Stimulated activated CD4-positive, alpha-beta T cell treated with anti-CD3 and anti-CD28 coated beads, Interleukin-2, amount 100 ng/mL, for 24 hours (primary cell): ENCODE measurements around the gene MAP7D2.

Source experiments
- DNase-seq, 2 donors: peaks; one replicate each; pipeline ENCODE4 v3.0.0-alpha.2; 2020

Gene MAP7D2

DNA sequence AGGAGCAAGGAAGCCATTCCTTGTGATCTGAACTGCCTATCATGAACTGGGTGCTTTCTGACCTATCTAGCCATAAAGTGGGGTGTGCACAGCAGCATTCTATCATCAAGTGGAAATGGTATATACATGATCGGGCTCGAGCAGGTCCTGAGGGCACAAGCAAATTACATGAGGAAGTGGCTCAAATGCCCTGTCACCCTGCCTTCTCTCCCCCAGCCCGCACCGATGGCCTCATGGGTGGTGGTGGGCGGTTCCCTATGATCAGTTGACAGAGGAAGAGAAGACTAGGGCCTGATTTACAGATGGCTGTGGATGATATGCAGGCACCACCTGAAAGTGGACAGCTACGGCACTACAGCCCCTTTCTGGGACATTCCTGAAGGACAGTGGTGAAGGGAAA, 79.5 kb downstream of the MAP7D2 start:
- no peak for DNase-seq

DNA sequence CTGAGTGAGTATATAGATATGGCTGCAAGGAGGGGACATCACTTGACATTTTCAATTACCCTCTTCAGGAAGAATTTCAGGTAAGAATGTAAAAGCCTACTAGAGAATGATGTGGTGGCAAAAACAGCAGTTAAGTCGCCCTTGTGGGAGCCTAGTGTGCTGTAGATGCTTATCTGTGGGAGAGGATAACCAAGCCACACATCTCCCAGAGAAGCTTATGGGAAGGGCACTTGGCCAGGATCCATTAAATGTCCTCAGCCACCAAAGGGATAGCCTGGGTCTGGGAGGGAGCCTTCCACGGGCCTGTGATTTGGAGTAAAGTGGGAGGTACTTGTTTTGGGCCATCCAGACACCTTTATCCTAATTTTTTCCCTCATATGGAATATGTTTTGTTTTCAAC, 84.5 kb downstream of the MAP7D2 start:
- no peak for DNase-seq

DNA sequence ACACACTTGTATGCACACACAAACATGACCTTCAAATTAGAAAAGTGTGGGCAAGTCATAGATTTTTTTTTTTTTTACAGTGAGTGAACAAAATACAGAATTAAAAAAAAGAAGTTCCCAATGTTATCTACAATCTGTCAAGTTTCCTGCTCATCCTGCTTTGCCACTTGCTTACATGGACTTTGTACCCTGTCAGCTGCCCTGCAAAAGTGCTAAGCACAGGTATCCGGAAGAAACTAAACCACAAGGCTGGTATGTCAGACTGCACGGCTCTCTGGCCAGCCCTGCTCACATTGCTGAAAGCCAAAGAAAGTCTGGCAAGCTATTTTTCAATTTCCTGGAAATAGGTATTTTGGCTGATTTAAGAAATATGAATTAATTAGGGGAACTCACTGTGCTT, 87.0 kb downstream of the MAP7D2 start:
- no peak for DNase-seq

DNA sequence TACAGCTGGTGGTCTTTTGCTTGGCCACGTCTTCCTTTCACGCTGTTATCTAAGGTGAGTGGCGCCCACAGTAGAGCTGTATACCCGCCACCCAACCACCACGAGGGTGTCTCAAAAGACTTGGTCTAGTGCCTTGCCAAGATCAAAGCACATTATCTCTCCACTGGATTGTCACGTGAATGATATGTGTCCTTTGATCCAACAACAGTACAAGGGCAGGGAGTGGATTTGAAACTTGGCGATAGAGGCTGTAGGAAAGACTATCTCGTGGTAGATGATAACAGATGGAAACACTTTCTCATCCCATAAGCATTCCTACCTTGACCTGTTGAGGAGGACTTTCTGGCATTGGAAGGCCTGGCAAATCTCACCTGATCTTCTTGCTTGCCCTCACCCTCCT, 88.1 kb downstream of the MAP7D2 start:
- no peak for DNase-seq

DNA sequence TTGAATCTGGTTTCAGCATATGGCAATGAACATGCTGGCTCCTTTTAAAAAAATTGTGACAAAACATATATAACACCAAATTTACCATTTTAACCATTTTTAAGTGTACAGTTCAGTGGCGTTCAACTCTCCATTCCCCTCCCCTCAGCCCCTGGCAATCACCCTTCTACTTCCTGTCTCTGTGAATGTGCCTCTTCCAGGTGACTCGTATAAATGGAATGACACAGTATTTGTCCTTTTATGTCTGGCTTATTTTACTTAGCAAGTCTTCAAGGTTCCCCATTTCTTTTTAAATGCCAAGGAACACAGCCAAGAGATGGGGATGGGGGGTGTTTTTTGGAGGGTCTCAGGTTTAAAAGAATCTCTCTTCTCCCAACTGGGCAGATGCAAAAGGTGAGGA, 90.4 kb downstream of the MAP7D2 start:
- DNase-seq, result no peak

DNA sequence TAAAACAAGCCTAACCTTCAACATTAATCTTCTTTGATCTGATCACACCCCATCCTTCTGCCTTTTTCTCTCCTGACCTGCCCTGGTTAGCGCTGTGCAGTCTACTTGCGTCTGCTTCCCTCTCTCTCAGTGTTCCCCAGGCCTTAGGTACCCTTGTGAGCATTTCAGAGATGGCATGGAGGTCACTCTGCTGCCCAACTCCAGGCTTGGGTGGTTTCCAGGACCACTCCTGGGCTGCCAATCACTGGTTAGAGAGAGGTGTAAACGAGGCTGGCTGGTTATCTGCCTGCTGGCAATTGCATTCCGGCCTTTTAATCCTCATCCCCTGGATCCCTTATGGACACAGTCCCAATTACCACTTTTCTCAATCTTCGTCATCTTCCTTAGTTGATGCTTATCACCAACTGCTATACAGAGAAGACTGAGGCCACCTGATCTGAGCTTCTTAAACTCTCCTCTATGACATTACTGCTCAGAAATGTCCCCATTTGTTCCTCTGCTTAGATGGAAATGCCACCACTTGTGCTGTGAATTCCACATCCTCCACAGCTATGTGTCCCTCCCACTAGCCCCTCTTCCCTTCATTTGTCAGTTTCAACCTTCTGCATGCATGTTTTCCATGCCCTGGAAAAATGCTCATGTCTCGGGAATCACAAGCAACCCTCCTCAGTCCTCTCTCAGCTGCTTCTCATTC, 96.9 kb downstream of the MAP7D2 start:
- DNase-seq, result no peak

DNA sequence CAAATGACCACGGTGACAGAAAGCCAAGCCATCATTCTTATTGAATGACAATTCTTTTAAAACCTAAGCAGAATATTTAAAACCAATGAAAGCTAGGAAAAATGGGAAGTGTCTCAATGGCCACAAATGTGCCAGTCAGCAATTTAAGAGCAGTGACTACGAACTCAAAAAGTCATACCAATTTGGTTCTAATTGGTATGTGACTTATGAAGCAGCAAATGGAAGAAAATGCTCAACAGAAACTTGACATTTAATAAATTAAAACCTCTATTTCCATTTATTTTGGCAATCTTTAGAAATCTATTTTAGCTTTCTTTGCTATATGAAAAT, 100.1 kb downstream of the MAP7D2 start:
- DNase-seq, result no peak

DNA sequence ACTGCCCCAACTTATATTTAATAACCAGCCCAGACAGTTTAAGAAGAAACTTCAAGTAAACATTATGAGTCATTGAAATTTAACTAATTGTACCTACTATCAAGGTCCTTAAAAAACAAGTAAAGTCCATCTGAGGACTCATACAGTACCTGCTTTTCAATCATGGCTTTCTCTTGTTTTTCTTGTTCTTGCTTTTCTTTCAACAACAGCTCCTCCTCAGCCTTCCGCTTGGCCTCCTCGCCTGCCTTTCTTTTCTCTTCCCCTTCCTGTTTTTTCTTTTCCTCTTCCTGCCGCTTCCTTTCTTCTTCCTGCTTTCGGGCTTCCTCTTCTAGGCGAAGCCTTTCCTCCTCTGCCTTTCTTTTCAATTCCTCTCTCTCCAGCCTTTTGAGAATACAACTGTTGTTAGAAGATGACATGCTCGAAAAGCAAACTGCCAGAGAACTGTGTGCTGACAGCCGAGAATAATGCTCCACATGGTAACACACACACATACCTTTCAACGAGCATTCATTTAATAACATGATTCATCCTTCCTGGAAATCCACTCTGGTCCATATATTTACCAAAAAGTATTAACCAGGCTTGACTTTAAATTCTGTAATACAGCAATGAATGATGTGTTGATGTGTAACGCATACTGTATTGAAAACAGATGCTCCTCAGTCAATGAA, 100.6 kb downstream of the MAP7D2 start:
- DNase-seq, result no peak

DNA sequence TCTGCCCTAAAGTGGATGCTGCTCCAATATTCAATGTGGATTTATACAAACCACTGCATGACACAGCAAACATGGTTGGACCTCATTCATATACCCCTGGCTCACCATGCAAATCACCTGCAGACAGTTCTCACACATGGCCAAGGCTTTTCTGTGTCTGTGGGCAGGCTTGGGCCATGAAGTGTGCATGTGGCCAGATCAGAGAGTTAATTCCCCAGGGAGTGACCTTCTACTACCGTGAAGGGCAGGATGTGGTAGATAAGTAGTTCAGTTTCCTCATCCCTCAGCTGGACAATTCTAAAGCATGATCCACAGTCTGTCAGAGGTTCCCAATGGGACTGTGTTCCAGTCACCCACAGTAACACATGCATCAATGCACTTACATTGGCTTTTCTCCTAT, 101.3 kb downstream of the MAP7D2 start:
- no peak for DNase-seq

DNA sequence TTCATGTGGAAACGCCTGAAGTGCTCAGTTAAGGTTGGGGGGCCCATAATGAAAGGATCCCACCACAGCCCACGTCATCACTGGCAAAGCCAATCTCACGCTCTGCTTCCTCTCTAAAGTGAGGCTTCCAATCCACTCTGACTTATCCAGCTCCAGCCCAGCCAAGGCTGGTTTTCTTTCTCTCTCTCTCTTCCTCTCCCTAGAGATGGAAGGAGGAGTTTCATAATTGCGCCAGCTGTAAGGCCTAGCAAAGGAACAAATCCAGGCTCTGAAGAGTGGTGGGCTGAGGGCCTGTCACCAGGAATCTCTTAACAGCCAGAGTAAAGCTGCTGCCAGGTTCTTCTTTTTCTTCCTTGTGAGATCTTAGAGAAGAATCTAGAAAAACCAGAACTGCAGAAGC, 105.1 kb downstream of the MAP7D2 start:
- no peak for DNase-seq

DNA sequence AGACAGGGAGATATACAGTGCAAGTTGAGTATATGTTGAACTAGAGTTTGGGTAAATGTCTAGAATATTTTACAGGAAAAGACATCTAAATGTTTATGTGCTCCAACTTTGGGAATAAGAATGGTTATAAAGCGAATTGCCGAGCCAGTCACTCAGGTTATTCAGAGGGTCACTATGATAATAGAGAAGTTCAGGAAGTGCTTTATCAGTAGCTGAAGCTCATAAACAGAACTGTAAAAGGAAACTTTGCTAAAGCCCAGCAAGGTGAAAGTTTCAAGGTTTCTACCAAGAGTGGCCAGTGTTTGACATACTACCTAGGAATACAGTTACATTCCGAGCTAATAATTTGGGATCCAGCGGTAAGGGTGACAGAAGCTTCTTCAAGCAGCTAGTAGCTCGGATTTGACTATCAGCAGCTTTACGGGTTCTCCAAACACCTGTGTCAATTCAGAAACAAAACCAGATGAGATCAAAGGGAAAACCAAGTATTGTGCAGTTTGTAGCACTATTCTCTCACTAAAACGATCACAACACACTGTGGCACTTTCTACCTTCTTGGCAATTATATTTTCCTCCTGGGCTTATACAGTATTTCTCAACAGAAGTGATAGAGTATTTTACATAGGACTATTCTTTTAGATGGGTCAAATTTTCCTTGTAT, 108.6 kb downstream of the MAP7D2 start:
- no peak for DNase-seq

DNA sequence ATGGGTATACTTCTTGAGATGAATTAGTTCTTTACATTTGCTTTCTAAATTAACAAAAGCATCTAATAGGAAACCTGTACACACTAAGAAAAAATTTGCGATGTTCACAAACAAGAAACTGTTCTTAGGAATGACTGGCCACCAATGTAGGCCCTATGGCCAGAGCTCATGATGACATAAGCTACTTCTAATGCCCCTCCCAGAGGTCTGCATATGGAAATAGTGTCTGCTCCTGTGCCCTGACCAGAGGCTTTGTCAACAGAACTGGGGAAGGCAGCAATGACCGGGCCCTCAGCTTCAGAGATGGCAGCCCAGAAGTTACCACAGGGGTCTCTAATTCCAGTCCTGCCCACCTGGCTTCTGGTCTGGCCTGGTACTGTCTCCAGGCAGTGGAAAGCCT, 110.8 kb downstream of the MAP7D2 start:
- DNase-seq, result no peak

DNA sequence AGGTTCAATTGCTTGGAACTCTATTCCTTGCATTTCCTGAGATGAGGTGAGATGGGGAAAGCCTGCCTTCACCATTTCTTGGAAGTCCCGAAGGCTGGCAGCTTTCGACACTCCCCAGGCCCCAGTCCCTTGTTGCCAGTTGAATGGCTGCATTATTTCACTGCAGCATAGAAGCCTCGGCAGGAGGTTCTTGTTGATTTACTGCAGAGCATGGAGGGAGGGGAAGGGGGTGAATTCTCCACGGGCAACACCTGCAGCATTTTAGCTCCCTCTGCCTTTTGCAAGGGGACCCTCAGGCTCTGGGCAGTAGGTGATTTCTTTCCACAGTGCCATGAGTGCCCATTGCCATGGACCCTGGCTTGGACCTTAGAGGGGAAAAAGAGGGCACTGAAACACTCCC, 115.1 kb downstream of the MAP7D2 start:
- no peak for DNase-seq

DNA sequence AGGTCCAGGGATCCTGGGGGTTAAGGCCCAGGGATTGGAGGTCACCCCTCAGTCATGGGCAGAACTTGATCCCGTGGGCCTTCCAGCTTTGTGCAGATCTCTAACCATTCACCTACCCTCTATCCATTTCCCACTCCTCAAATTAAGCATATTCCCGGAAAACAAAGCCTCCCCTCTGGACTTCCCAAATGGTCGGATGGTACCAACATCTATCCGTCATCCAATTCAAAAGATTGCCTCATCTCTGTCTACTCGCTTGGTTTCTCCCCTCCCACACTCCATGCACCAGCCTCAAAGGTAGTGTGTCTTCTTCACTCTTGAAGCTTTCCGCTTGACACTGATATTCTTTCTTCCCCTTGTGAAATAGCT, 125.4 kb downstream of the MAP7D2 start:
- peak in 1 of 2 donors; percentile 2 for DNase-seq

DNA sequence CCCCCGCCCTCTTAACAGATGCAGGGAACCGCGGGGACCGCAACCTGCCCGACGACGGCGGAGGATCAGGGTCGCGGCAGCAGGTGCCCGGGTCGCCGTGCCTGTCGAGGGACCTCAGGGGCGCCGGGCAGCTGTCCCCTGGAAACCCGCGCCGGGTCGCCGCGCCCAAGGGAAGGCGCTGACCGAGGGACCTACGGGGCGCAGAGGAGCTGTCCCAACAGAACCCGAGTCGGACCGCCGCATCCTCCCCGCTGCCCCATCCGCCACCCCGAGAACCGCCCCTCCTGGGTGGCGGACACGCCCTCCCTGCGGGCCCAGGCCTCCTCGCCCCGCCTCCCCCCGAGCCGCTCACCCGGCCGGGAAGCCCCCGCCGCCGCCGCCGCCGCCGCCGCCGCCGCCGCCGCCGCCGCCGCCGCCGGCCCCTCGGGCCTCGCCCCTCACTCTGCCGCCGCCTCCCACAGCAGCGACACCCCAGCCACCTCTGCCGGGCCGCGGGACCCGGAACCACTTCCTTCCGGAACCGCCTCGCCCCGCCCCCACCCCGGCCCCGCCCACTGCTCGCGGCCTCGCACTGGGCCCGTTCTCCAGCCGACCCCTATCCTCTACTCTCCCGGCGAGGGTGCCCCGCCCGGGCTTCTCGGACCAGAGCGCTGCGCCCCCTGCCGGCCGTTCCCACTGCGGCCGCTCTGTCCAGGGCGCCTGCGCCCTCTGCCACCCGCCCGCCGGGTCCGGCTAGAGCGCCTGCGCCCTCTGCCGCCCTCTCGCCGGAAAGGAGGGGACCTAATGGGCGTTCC, 126.0 kb downstream of the MAP7D2 start, which contains the start of gene BCLAF3:
BCLAF3 (minus strand) TSS at position 506 of the 794 bp plus-strand sequence. CDS start 20,797 bp downstream, outside the sequence.
- DNase-seq, result peak; percentile 88 to 89

DNA sequence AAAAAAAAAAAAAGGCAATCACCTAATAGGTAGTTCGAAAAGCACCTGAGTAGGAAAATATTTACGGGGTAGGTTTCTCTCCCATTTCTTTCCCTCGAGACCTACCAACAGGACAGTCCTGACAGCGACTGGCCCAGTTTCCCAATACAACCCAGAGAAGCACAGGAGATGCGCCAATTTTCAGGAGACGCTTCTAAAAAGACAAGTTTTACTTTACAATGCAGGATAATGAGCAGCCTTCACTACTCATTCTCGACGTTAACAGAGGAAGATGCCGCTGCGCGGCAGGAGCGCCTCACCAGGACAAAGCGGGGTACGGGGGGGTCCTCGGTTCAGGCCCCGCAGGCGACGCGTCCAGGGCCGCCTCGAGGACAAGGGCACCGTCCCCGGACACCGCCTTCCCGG, 126.6 kb downstream of the MAP7D2 start:
- no peak for DNase-seq

DNA sequence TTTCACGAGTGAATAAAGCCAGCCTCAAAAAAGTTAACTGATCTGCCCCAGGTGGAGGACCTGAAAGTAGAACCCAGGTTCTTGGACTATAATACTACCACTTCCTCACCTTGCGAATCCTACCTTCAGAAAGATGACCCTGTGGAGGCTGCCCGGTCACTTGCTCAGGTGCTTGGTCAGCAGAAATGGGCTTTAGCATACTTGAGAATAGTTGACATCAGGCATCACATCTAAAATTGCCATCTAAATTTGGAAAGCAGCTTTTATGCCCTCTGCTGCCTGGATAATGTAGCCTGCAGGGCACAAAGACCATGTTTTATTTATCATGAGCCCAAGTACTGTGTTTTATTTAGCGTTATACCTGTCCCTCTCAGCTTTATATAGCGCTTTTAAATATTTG, 128.9 kb downstream of the MAP7D2 start:
- no peak for DNase-seq

DNA sequence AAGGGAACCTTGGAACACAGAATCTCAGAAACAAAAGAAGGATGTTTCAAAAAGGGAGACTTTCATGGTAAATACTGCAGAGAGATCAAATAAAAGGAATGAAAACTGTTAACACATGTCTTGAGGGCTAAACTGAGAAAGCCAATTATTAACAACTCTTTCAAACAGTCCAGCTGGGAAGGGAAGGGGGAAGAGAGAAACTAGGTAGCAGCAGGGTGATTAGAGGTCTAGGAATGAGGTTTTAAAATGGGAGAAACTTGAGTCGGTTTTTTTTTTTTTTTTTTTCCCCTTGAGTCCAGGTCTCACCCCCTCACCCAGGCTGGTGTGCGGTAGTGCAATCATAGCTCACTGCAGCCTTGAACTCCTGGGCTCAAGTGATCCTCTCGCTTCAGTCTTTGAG, 130.2 kb downstream of the MAP7D2 start:
- no peak for DNase-seq

DNA sequence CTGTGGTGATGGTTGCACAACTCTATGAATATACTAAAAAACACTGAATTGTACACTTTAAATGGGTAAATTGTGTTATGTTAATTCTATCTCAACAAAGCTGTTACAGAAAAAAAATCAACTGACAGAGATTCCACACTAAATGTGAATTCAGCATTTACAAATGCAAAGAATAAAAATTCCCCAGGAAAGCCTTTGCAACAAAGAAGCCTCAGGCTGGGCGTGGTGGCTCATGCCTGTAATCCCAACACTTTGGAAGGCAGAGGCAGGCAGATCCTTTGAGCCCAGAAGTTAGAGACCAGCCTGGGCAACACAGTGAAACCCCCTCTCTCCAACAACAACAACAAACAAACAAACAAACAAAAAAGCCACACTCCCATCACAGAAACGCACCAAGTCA, 134.8 kb downstream of the MAP7D2 start:
- no peak for DNase-seq

DNA sequence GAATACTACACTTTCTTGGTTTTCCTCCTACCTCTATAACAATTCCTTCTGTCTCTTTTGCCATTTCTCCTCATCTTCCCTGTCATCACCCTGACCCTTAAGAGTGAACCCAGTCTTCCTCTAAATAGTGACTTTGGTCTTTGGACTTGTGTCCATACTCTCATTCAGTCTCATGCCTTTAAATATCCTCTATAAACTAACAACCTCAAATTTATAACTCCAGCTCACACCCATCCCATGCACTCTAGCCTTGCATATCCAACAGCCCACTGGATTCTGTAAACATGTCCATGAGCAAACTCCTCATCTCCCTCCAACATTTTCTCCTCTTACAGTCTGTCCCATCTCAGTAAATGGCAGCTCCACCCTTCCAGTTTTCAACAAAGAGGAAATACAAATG, 140.9 kb downstream of the MAP7D2 start:
- no peak for DNase-seq

DNA sequence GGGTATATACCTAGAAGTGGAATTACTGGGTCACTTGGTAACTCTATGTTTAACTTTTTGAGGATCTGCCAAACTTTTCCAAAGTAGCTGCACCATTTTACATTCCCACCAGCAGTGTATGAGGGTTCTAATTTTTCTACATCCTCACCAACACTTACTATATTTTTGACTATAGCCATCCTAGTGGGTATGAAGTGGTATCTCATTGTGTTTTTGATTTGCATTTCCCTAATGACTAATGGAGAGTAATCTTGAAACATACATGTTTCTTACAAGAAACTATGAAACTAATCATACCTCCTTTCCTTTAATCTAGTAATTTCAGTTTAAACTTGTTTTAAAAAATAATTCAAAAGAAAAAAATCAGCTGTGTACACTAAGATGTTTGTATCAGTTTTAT, 143.7 kb downstream of the MAP7D2 start:
- no peak for DNase-seq

DNA sequence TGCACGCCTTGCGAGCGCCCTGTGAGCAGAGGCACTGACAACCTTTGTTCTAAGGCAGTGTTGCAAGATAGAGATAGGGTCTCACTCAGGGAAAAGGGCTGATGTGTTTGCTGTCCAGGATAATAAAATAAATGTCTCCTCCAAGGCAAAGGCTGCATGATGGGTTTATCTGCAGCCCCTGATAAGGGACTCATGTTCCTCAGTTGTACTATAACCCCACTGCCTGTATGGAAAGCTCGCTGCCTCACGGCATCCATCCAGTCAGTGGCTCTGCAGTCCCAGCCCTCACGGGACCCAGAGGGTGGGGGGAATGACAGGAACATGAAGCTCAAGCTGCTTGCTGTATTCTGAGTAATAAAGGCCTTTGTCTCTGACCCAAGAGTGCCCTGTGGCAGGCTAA, 148.4 kb downstream of the MAP7D2 start:
- DNase-seq, result no peak

DNA sequence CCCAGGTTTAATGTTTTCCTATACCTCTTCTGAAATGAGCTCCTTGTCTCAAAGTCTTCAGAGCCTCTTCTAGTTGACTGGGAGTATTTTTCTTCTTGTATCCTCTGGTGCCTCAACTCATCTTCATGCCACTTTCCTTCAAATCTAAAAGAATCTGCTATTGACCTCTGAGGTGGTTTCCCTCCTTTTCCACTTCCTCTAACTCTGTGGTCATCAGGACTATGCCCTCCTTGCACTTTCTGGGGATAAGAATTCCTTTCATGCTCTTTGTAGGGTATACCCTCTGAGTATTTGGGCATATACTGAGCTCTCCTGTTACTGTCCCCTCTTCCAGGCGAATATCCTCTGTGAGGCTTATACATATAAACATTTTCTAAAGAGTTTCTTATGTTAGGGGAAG, 150.7 kb downstream of the MAP7D2 start:
- DNase-seq, result no peak
